GM12878 (cell line): ENCODE measurements around the gene FTO. TPM values are rescaled to one million over a fixed set of nuclear protein-coding genes. Genes with fewer than 3 reads are reported as not detected.

Experiments
- ATAC-seq: fragments of 200-7000 bp; cut with Tn5 transposase; 3 replicates; pipeline ENCODE4 v1.9.1; 2020; ENCODE audit warnings: mild to moderate bottlenecking, moderate library complexity
- BruUV-seq: library from RNA; stranded (reverse); fragments of 400-500 nt; replicated peaks from 2 replicates; lab custom pipeline; 2021; lab: Mats Ljungman, UMichigan
- CTCF ChIA-PET: fragments of 300-600 bp; sonication (Branson Sonifier 250); formaldehyde crosslinking; extraction: SDS; loops from one replicate; lab custom pipeline; 2021; ENCODE audit warnings: inconsistent platforms; lab: Yijun Ruan, JAX
- POLR2A ChIA-PET: fragments of 350-600 bp; formaldehyde crosslinking; extraction: SDS; loops from one replicate; lab custom pipeline; 2021; ENCODE audit warnings: inconsistent platforms; lab: Charles Lee
- RAD21 ChIA-PET: fragments of 300-600 bp; sonication (Branson Sonifier 250); formaldehyde crosslinking; loops from one replicate; lab custom pipeline; 2023; ENCODE audit warnings: antibody characterized with exemption; ENCODE audit not compliant: unreplicated experiment; lab: Charles Lee
- SMC1A ChIA-PET: fragments of 300-600 bp; sonication (Branson Sonifier 250); formaldehyde crosslinking; loops from one replicate; lab custom pipeline; 2023; ENCODE audit not compliant: unreplicated experiment, uncharacterized antibody; lab: Charles Lee
- DNase-seq: peaks from one replicate; pipeline ENCODE4 v3.0.0-alpha.2; 2011; ENCODE audit warnings: low read depth, low spot score
- FAIRE-seq: peaks from 3 replicates; lab custom pipeline; 2011; peaks lifted over from hg19 to GRCh38; lab: Jason Lieb, UNC
- H2AFZ ChIP-seq: 2 replicates; pipeline ENCODE4 v1.6.0; 2011; ENCODE audit warnings: low read depth, low read length, control low read depth; ENCODE audit not compliant: control insufficient read depth
- H3K27ac ChIP-seq: 2 replicates; pipeline ENCODE4 v1.5.1; 2011; ENCODE audit warnings: control low read depth; ENCODE audit not compliant: control insufficient read depth, insufficient read depth
- H3K27me3 ChIP-seq, 2 experiments: replicated peaks in 1 of 2; 2 replicates each; pipeline versions ENCODE4 v1.6.0 to v1.6.1; 2011; ENCODE audit warnings: low read length in 1 of 2; ENCODE audit not compliant: control insufficient read depth in 2 of 2, insufficient read depth in 2 of 2
- H3K36me3 ChIP-seq, 2 experiments: 2 replicates each; pipeline ENCODE4 v1.5.1; 2011; ENCODE audit warnings: low read length in 1 of 2; ENCODE audit not compliant: control insufficient read depth in 2 of 2, insufficient read depth in 2 of 2
- H3K4me1 ChIP-seq: 2 replicates; pipeline ENCODE4 v1.6.1; 2011; ENCODE audit warnings: mild to moderate bottlenecking, low read length, moderate library complexity, mixed read lengths; ENCODE audit not compliant: control insufficient read depth, insufficient read depth
- H3K4me2 ChIP-seq: 2 replicates; pipeline ENCODE4 v1.6.0; 2011; ENCODE audit warnings: control low read depth; ENCODE audit not compliant: control insufficient read depth, insufficient read depth
- H3K4me3 ChIP-seq: fragments of 200-600 bp; sonication (generic); 2 replicates; pipeline ENCODE4 v1.5.1; 2016
- H3K79me2 ChIP-seq: 2 replicates; pipeline ENCODE4 v1.6.0; 2011; ENCODE audit warnings: low read length; ENCODE audit not compliant: control insufficient read depth, insufficient read depth
- H3K9ac ChIP-seq: 2 replicates; pipeline ENCODE4 v1.8.0; 2011; ENCODE audit warnings: low read length, control low read depth, mixed read lengths; ENCODE audit not compliant: control insufficient read depth, insufficient read depth
- H3K9me3 ChIP-seq: replicated peaks from 3 replicates; pipeline ENCODE4 v1.5.1; 2011; ENCODE audit warnings: mild to moderate bottlenecking, low read length; ENCODE audit not compliant: control insufficient read depth, insufficient read depth
- H4K20me1 ChIP-seq: 2 replicates; pipeline ENCODE4 v1.6.0; 2011; ENCODE audit not compliant: control insufficient read depth, insufficient read depth
- ASH2L ChIP-seq: fragments of 300-600, 200-600 bp; sonication (generic); IDR thresholded peaks from 2 replicates; pipeline ENCODE4 v1.6.1; 2017; ENCODE audit warnings: low read depth, mild to moderate bottlenecking, borderline replicate concordance
- DPF2 ChIP-seq: fragments of 450-650 bp; IDR thresholded peaks from 2 replicates; pipeline ENCODE4 v1.6.1; 2017; ENCODE audit warnings: mild to moderate bottlenecking
- HDGF ChIP-seq: fragments of 450-650 bp; IDR thresholded peaks from 2 replicates; pipeline ENCODE4 v1.6.1; 2016; ENCODE audit warnings: antibody characterized with exemption
- MTA2 ChIP-seq: fragments of 450-650 bp; IDR thresholded peaks from 2 replicates; pipeline ENCODE4 v1.6.1; 2016; ENCODE audit warnings: low read depth, mild to moderate bottlenecking, moderate library complexity
- PAX5 ChIP-seq: IDR thresholded peaks from 2 replicates; pipeline ENCODE4 v1.6.1; 2011; ENCODE audit warnings: low read depth, low read length, borderline replicate concordance
- WGBS: methylation state at CpG from one replicate; pipeline ENCODE4 v1.1.6; 2016; ENCODE audit warnings: low lambda C conversion rate; ENCODE audit not compliant: insufficient replicate concordance, insufficient coverage; ENCODE audit errors: missing lambda C conversion rate; 5-methylcytosine and 5-hydroxymethylcytosine counted together
- in situ Hi-C: fragments of 300-500 bp; cut with MboI; formaldehyde crosslinking; loops from 9 replicates; pipeline ENCODE4 v1.14.3; 2018; ENCODE audit warnings: mixed read lengths
- intact Hi-C: fragments of 100-400 bp; cut with micrococcal nuclease; formaldehyde crosslinking; loops from one replicate; pipeline ENCODE4 v1.14.2; 2022; ENCODE audit not compliant: unreplicated experiment
- polyA plus RNA-seq, 11 experiments: library from polyadenylated mRNA; depleted of rRNA in 4 of 11; unstranded in 6 of 11; stranded (reverse) in 5 of 11; fragments of >200 nt; fragmentation: Nextera tagmentation in 4 of 11; fragmentation: Illumina TruSeq in 1 of 11; extraction: Ambion mirVana in 4 of 11; extraction: Trizol in 1 of 11; gene quantifications; 1 replicate in 1 of 11; 2 replicates in 10 of 11; pipeline versions ENCODE4 v1.2.1 to v1.2.3, GENCODE V29; 2011 to 2016; ENCODE audit warnings: inconsistent platforms in 2 of 11, missing spikeins in 2 of 11, low read depth in 1 of 11
- total RNA-seq, 4 experiments: library from RNA; depleted of rRNA in 3 of 4; stranded (reverse); fragments of >200 nt in 3 of 4; fragmentation: Illumina TruSeq in 1 of 4; extraction: Trizol in 1 of 4; gene quantifications; 2 replicates each; pipeline versions ENCODE4 v1.2.1 to v1.2.3, GENCODE V29; 2013 to 2021
- TF ChIP-seq, protein P1 (sequence below): IDR thresholded peaks from 2 replicates; pipeline ENCODE4 v1.6.1; 2011; ENCODE audit warnings: low read depth, mild to moderate bottlenecking, low read length, moderate library complexity, borderline replicate concordance; ENCODE audit errors: extremely low read depth
- TF ChIP-seq, protein P2 (sequence below): fragments of 450-650 bp; IDR thresholded peaks from 2 replicates; pipeline ENCODE4 v1.6.1; 2017; ENCODE audit warnings: mild to moderate bottlenecking, low read depth, inconsistent platforms; ENCODE audit not compliant: poor library complexity, severe bottlenecking

FTO gene
- total and polyA plus RNA-seq, 10 of the 15 experiments (the other 5 are each of a cell fraction or from before 2014, with no cell fraction given), result 20.1 to 55.0 (median 47.0) TPM

GRCh38 chr16:53944025-53944424, 240.1 kb downstream of the FTO start:
- DNase-seq (no peak), ATAC-seq (no peak), FAIRE-seq (no peak)
- Histone ChIP-seq H3K9me3 (no peaks in the 10 kb centered on the region), H3K4me3 (no peak overlapping the region), H3K79me2 (no peaks in the 10 kb centered on the region), H3K9ac (no peak overlapping the region), H2AFZ (no peak overlapping the region), H3K27me3 (no peaks in the 10 kb centered on the region), H3K36me3 (no peaks in the 10 kb centered on the region)
- intact Hi-C loops, result loop anchor here (5.0 kb wide), 1 partner anchor 397 kb away; no protein-coding TSS in a partner anchor
- ChIA-PET POLR2A (no interaction called here), RAD21 (no interaction called here)
- BruUV-seq, result no TSS peak
- in situ Hi-C loops, result no loop called here
- WGBS, result 98% methylated on average over 2 of the region's 2 CpGs
- no peak for TF ChIP-seq HDGF
- TF ChIP-seq ASH2L, result no peak
- TF ChIP-seq PAX5, result no peak
- no peak for TF ChIP-seq DPF2
- TF ChIP-seq, protein P1, sequence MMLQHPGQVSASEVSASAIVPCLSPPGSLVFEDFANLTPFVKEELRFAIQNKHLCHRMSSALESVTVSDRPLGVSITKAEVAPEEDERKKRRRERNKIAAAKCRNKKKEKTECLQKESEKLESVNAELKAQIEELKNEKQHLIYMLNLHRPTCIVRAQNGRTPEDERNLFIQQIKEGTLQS, result no peak
- no peak for TF ChIP-seq MTA2
- TF ChIP-seq, protein P2, sequence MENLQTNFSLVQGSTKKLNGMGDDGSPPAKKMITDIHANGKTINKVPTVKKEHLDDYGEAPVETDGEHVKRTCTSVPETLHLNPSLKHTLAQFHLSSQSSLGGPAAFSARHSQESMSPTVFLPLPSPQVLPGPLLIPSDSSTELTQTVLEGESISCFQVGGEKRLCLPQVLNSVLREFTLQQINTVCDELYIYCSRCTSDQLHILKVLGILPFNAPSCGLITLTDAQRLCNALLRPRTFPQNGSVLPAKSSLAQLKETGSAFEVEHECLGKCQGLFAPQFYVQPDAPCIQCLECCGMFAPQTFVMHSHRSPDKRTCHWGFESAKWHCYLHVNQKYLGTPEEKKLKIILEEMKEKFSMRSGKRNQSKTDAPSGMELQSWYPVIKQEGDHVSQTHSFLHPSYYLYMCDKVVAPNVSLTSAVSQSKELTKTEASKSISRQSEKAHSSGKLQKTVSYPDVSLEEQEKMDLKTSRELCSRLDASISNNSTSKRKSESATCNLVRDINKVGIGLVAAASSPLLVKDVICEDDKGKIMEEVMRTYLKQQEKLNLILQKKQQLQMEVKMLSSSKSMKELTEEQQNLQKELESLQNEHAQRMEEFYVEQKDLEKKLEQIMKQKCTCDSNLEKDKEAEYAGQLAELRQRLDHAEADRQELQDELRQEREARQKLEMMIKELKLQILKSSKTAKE, result no peak
- TF ChIP-seq, all 136 proteins: peak for 0
- H4K20me1 ChIP-seq, result no peaks in the 10 kb centered on the region
- no peaks in the 10 kb centered on the region for H3K4me1 ChIP-seq
- CTCF ChIA-PET, result interaction anchor here (1.4 to 1.7 kb wide), 2 partner anchors 11 to 29 kb away, joined by 3 read pairs; no protein-coding TSS in a partner anchor
- H3K27ac ChIP-seq, result no peak overlapping the region
- no peak overlapping the region for H3K4me2 ChIP-seq
- SMC1A ChIA-PET, result no interaction called here
